K562 (cell line): ENCODE results near the gene NFKBIB. TPM values are rescaled to one million over a fixed set of nuclear protein-coding genes. Genes with fewer than 3 reads are reported as not detected.
A peak's percentile ranks its signal among the peaks of the same experiment; 100 is the strongest.

Experiments
- ATAC-seq: fragments of 200-7000 bp; cut with Tn5 transposase; 3 replicates; pipeline ENCODE4 v1.9.1; 2020; ENCODE audit warnings: moderate library complexity
- BruUV-seq: library from RNA; stranded (reverse); fragments of 400-500 nt; replicated peaks from 2 replicates; lab custom pipeline; 2021; lab: Mats Ljungman, UMichigan
- CTCF ChIA-PET: fragments of 300-600 bp; formaldehyde crosslinking; extraction: SDS; loops from one replicate; lab custom pipeline; 2021; ENCODE audit warnings: low intra/inter-chr PET ratio; lab: Yijun Ruan, JAX
- POLR2A ChIA-PET: fragments of 300-600, 350-650 bp; sonication (Branson Sonifier 250); formaldehyde crosslinking; extraction: SDS; loops from one replicate; lab custom pipeline; 2021; ENCODE audit warnings: antibody characterized with exemption, inconsistent platforms; lab: Yijun Ruan, JAX
- DNase-seq, 4 experiments: peaks; one replicate each; pipeline versions ENCODE4 v3.0.0 to v3.0.0-alpha.2; 2011 to 2018; ENCODE audit warnings: low spot score in 3 of 4, mixed read lengths in 3 of 4; ENCODE audit errors: extremely low read depth in 1 of 4
- FAIRE-seq: peaks from 2 replicates; lab custom pipeline; 2011; peaks lifted over from hg19 to GRCh38; lab: Jason Lieb, UNC
- H2AFZ ChIP-seq: 2 replicates; pipeline ENCODE4 v1.6.0; 2011; ENCODE audit warnings: low read depth, low read length, control low read depth, inconsistent platforms
- H3K27ac ChIP-seq: fragments of 200-600 bp; 3 replicates; pipeline ENCODE4 v1.8.0; 2011; ENCODE audit warnings: low read depth, mild to moderate bottlenecking, control low read depth, inconsistent platforms, low read length, moderate library complexity, mixed read lengths; ENCODE audit errors: extremely low read depth
- H3K27me3 ChIP-seq, 2 experiments: fragments of 300-600 bp in 1 of 2; 2 replicates in 1 of 2; 3 replicates in 1 of 2; pipeline versions ENCODE4 v1.6.0 to v1.8.0; 2011; ENCODE audit warnings: inconsistent platforms in 2 of 2, low read length in 2 of 2, mild to moderate bottlenecking in 1 of 2, mixed read lengths in 1 of 2, moderate library complexity in 1 of 2; ENCODE audit not compliant: control insufficient read depth in 2 of 2, insufficient read depth in 2 of 2
- H3K36me3 ChIP-seq: fragments of 300-600 bp; 3 replicates; pipeline ENCODE4 v1.8.0; 2011; ENCODE audit warnings: mild to moderate bottlenecking, low read length, inconsistent platforms; ENCODE audit not compliant: control insufficient read depth, insufficient read depth
- H3K4me1 ChIP-seq, 2 experiments: fragments of 200-600 bp in 1 of 2; replicated peaks in 1 of 2; 2 replicates in 1 of 2; 3 replicates in 1 of 2; pipeline versions ENCODE4 v1.5.1 to v1.8.0; 2011; ENCODE audit warnings: inconsistent platforms in 2 of 2, low read length in 2 of 2, mild to moderate bottlenecking in 1 of 2, mixed read lengths in 1 of 2, moderate library complexity in 1 of 2; ENCODE audit not compliant: control insufficient read depth in 2 of 2, insufficient read depth in 2 of 2
- H3K4me2 ChIP-seq: 2 replicates; pipeline ENCODE4 v1.6.1; 2011; ENCODE audit warnings: low read length, control low read depth, inconsistent platforms, mixed read lengths; ENCODE audit not compliant: insufficient read depth
- H3K4me3 ChIP-seq: fragments of 200-600 bp; sonication (generic), shearing (Covaris generic); 2 replicates; pipeline ENCODE4 v1.5.1; 2016; ENCODE audit warnings: control low read depth, inconsistent platforms
- H3K79me2 ChIP-seq: fragments of 200-600 bp; 3 replicates; pipeline ENCODE4 v1.8.0; 2011; ENCODE audit warnings: low read length, inconsistent platforms; ENCODE audit not compliant: control insufficient read depth, insufficient read depth
- H3K9ac ChIP-seq, 2 experiments: 2 replicates each; pipeline versions ENCODE4 v1.6.0 to v1.6.1; 2011; ENCODE audit warnings: low read depth in 2 of 2, low read length in 2 of 2, control low read depth in 1 of 2, inconsistent platforms in 1 of 2, mild to moderate bottlenecking in 1 of 2, mixed read lengths in 1 of 2; ENCODE audit not compliant: insufficient read depth in 1 of 2
- H3K9me1 ChIP-seq: one replicate; pipeline ENCODE4 v1.6.0; 2011; ENCODE audit warnings: inconsistent platforms, mild to moderate bottlenecking, low read length, moderate library complexity; ENCODE audit not compliant: control insufficient read depth, insufficient read depth
- H3K9me3 ChIP-seq: replicated peaks from 2 replicates; pipeline ENCODE4 v1.5.1; 2011; ENCODE audit warnings: low read depth, low read length, inconsistent platforms; ENCODE audit not compliant: control insufficient read depth, insufficient read depth
- H4K20me1 ChIP-seq: replicated peaks from 2 replicates; pipeline ENCODE4 v1.6.1; 2011; ENCODE audit warnings: low read length, inconsistent platforms, mixed read lengths; ENCODE audit not compliant: control insufficient read depth, insufficient read depth
- CREB3 ChIP-seq: fragments of 450-650 bp; conservative IDR thresholded peaks from 2 replicates; pipeline ENCODE4 v1.6.1; 2016; ENCODE audit warnings: missing genetic modification characterization, low read depth, mild to moderate bottlenecking, missing compliant biosample characterization, moderate library complexity
- CTCF ChIP-seq, 3 experiments: IDR thresholded peaks in 2 of 3; conservative IDR thresholded peaks in 1 of 3; 2 replicates each; pipeline ENCODE4 v1.5.1; 2011 to 2012; ENCODE audit warnings: low read length in 3 of 3, mild to moderate bottlenecking in 3 of 3, control low read depth in 2 of 3, improper control_type of control experiment in 1 of 3, inconsistent platforms in 1 of 3, low read depth in 1 of 3, mixed read lengths in 1 of 3, moderate library complexity in 1 of 3; ENCODE audit not compliant: insufficient read depth in 2 of 3
- ELF1 ChIP-seq: fragments of 200-800 bp; sonication (Bioruptor generic); IDR thresholded peaks from 2 replicates; pipeline ENCODE4 v1.6.1; 2016; ENCODE audit warnings: missing genetic modification characterization, missing compliant biosample characterization
- NFE2 ChIP-seq: IDR thresholded peaks from 2 replicates; pipeline ENCODE4 v1.6.1; 2014; ENCODE audit warnings: antibody characterized with exemption, low read depth
- POLR2G ChIP-seq: fragments of 200-400 bp; formaldehyde crosslinking; IDR thresholded peaks from 2 replicates; pipeline ENCODE4 v1.6.1; 2017; ENCODE audit warnings: low read depth, mild to moderate bottlenecking, antibody characterized with exemption, low read length, moderate library complexity
- PREB ChIP-seq: sonication (generic); formaldehyde crosslinking; IDR thresholded peaks from 2 replicates; pipeline ENCODE4 v1.8.1; 2023; ENCODE audit warnings: mild to moderate bottlenecking, missing genetic modification reagents
- PTRF ChIP-seq: fragments of 450-650 bp; IDR thresholded peaks from 2 replicates; pipeline ENCODE4 v1.6.1; 2016; ENCODE audit warnings: mild to moderate bottlenecking, missing genetic modification characterization, missing compliant biosample characterization
- RAD21 ChIP-seq, 2 experiments: fragments of 250-450 bp in 1 of 2; fragments of 450-650 bp in 1 of 2; sonication (Bioruptor Pico) in 1 of 2; formaldehyde crosslinking in 1 of 2; IDR thresholded peaks in 1 of 2; conservative IDR thresholded peaks in 1 of 2; 2 replicates each; pipeline versions ENCODE4 v1.4.0 to v1.8.0; 2020 to 2022; ENCODE audit warnings: mild to moderate bottlenecking in 2 of 2, moderate library complexity in 1 of 2
- TEAD2 ChIP-seq: fragments of 450-650 bp; IDR thresholded peaks from 2 replicates; pipeline ENCODE4 v1.6.1; 2016; ENCODE audit warnings: missing genetic modification characterization, control low read depth, missing compliant biosample characterization
- U2AF2 ChIP-seq: fragments of 200-400 bp; formaldehyde crosslinking; optimal IDR thresholded peaks from 2 replicates; pipeline ENCODE3; 2017; ENCODE audit warnings: low read depth, mild to moderate bottlenecking, low read length
- ZFP1 ChIP-seq: fragments of 450-650 bp; formaldehyde crosslinking; IDR thresholded peaks from 2 replicates; pipeline ENCODE4 v1.4.0; 2020; ENCODE audit warnings: mild to moderate bottlenecking, mixed read lengths
- ZNF140 ChIP-seq: fragments of 250-450 bp; sonication (Bioruptor Pico); IDR thresholded peaks from 2 replicates; pipeline ENCODE4 v1.8.0; 2021; ENCODE audit warnings: moderate library complexity, mild to moderate bottlenecking, inconsistent platforms
- ZNF277 ChIP-seq: fragments of 250-450 bp; sonication (Bioruptor Pico); IDR thresholded peaks from 2 replicates; pipeline ENCODE4 v1.8.0; 2022; ENCODE audit warnings: inconsistent platforms, mild to moderate bottlenecking, moderate library complexity, borderline replicate concordance
- ZNF512 ChIP-seq: IDR thresholded peaks from 2 replicates; pipeline ENCODE4 v1.6.1; 2016; ENCODE audit warnings: missing genetic modification characterization, missing compliant biosample characterization
- WGBS: fragments of 100-300 bp; shearing (Covaris generic); methylation state at CpG from one replicate; pipeline ENCODE4 v1.1.6; 2016; ENCODE audit warnings: low coverage, mixed read lengths; ENCODE audit not compliant: insufficient coverage; ENCODE audit errors: missing lambda C conversion rate; 5-methylcytosine and 5-hydroxymethylcytosine counted together
- in situ Hi-C: fragments of 300-500 bp; cut with MboI; formaldehyde crosslinking; loops from 4 replicates; pipeline ENCODE4 v1.15.0; 2018; ENCODE audit warnings: inconsistent platforms, mixed read lengths
- intact Hi-C: fragments of 100-400 bp; cut with micrococcal nuclease; formaldehyde crosslinking; loops from 2 replicates; pipeline ENCODE4 v1.14.2; 2022
- polyA plus RNA-seq, 8 experiments: library from polyadenylated mRNA; depleted of rRNA in 4 of 8; stranded (reverse) in 5 of 8; unstranded in 3 of 8; fragments of >200 nt; fragmentation: Nextera tagmentation in 2 of 8; fragmentation: Illumina TruSeq in 1 of 8; extraction: Ambion mirVana in 2 of 8; extraction: Trizol in 1 of 8; gene quantifications; 2 replicates each; pipeline versions ENCODE4 v1.2.1 to v1.2.3, GENCODE V29; 2011 to 2014; ENCODE audit warnings: inconsistent platforms in 1 of 8, missing spikeins in 1 of 8
- total RNA-seq, 7 experiments: library from RNA; depleted of rRNA in 6 of 7; stranded (reverse); fragments of >200 nt in 6 of 7; fragmentation: Illumina TruSeq in 2 of 7; extraction: Trizol in 2 of 7; gene quantifications; 2 replicates each; pipeline versions ENCODE4 v1.2.1 to v1.2.3, GENCODE V29; 2011 to 2021; ENCODE audit warnings: low replicate concordance in 1 of 7

Gene NFKBIB
- total and polyA plus RNA-seq, 9 of the 15 experiments (the other 6 are each of a cell fraction or from before 2014, with no cell fraction given), result 1.5 to 44.9 (median 10.4) TPM

- no TSS peak for BruUV-seq
- Histone ChIP-seq H2AFZ (no peak overlapping the region), H3K4me3 (no peak overlapping the region), H3K27ac (no peak overlapping the region), H3K4me1 (peaks cover 0 to 40% of the 10 kb centered on the region in 2 experiments; a peak in 3 of 5 replicates), H3K9me1 (no peaks in the 10 kb centered on the region), H3K79me2 (no peaks in the 10 kb centered on the region), H3K36me3 (peaks cover 26% of the 10 kb centered on the region; the same call in 1 of the 3 replicates), H4K20me1 (no peaks in the 10 kb centered on the region), H3K9me3 (no peaks in the 10 kb centered on the region), H3K9ac (peak overlapping the region in 1 of 2 experiments; percentile 71; a peak in 2 of 4 replicates), H3K4me2 (no peak overlapping the region), H3K27me3 (no peaks in the 10 kb centered on the region)
- TF ChIP-seq TEAD2 (no peak), CREB3 (tag) (no peak), PTRF (tag) (no peak), ELF1 (tag) (no peak), POLR2G (peak; percentile 20), RAD21 (CRISPR knock-in tag; conservative IDR thresholded peaks at IDR 0.05 in 1 of 2, IDR thresholded peaks at IDR 0.05 in 1 of 2) (peak in 1 of 2 experiments; percentile 33; a peak in 2 of 4 replicates), NFE2 (no peak), U2AF2 (no peak), PREB (CRISPR knock-in tag) (no peak), ZNF277 (CRISPR knock-in tag) (no peak), ZFP1 (CRISPR knock-in tag) (no peak), CTCF (IDR thresholded peaks at IDR 0.05 in 2 of 3, conservative IDR thresholded peaks at IDR 0.05 in 1 of 3; ENCODE audit: insufficient read depth in 2 of 3, low read depth in 1 of 3, low read length in 3 of 3) (peak; percentile 20 to 31 (median 26); a peak in 3 of 6 replicates), ZNF512 (tag) (no peak), ZNF140 (CRISPR knock-in tag) (no peak)
- WGBS, result 78% methylated on average over 12 of the region's 13 CpGs
- ATAC-seq (peak; percentile 63), FAIRE-seq (no peak), DNase-seq (peak in 1 of 4 experiments; percentile 25)
- in situ Hi-C loops (no loop called here), intact Hi-C loops (no loop called here)
- POLR2A ChIA-PET, result interaction anchor here (1.0 to 1.2 kb wide), 2 partner anchors 9 to 12 kb away, joined by 3 to 4 read pairs; no protein-coding TSS in a partner anchor
- CTCF ChIA-PET, result interaction anchor here (0.6 kb wide), 1 partner anchor 188 kb away, joined by 3 read pairs; no protein-coding TSS in a partner anchor
Measured at GRCh38 chr19:38917921-38918491, 18.2 kb downstream of the NFKBIB start.
